NOMO-1 treated with dmso at 0.1 percent for 144 hours (cell line): ENCODE results near the gene HNRNPC.
"Not testable (repeated sequence)": the region's sequence is repeated elsewhere in the genome, so short reads cannot be mapped to it uniquely, and the experiment has no call there.

ENCODE experiments used
- DNase-seq: peaks from one replicate; lab custom pipeline; 2025; ENCODE audit not compliant: unreplicated experiment; lab: John Stamatoyannopoulos, UW

HNRNPC gene

GRCh38 chr14:21272661-21273060 is 3.4 kb upstream of the HNRNPC start:
- not testable (repeated sequence) for DNase-seq

- no peak for DNase-seq
These were observed 508 bp downstream of the HNRNPC start for GRCh38 chr14:21268617-21269251.

- no peak for DNase-seq
These were observed 1.2 kb downstream of the HNRNPC start for GRCh38 chr14:21267886-21268616.

GRCh38 chr14:21267431-21267845 is 1.8 kb downstream of the HNRNPC start:
- DNase-seq = no peak

GRCh38 chr14:21264025-21264801 is 5.0 kb downstream of the HNRNPC start:
- DNase-seq = no peak

- peak; percentile 77 for DNase-seq
These were observed 5.8 kb downstream of the HNRNPC start for GRCh38 chr14:21263284-21264024.

- no peak for DNase-seq
These were observed 6.8 kb downstream of the HNRNPC start for GRCh38 chr14:21262410-21262809.

- DNase-seq = no peak
These were observed 7.4 kb downstream of the HNRNPC start for GRCh38 chr14:21261824-21262223.

GRCh38 chr14:21258889-21259787 is 10.1 kb downstream of the HNRNPC start:
- no peak for DNase-seq

- DNase-seq = no peak
These were observed 11.0 kb downstream of the HNRNPC start for GRCh38 chr14:21258005-21258888.

- no peak for DNase-seq
These were observed 11.8 kb downstream of the HNRNPC start for GRCh38 chr14:21257394-21257909.

- DNase-seq = peak; percentile 21
These were observed 12.5 kb downstream of the HNRNPC start for GRCh38 chr14:21256539-21257393.

- DNase-seq = not testable (repeated sequence)
These were observed 13.2 kb downstream of the HNRNPC start for GRCh38 chr14:21256102-21256447.

GRCh38 chr14:21255385-21256101 is 13.7 kb downstream of the HNRNPC start:
- DNase-seq = no peak

- DNase-seq = no peak
These were observed 17.1 kb downstream of the HNRNPC start for GRCh38 chr14:21252149-21252548.

GRCh38 chr14:21251215-21251614 is 18.0 kb downstream of the HNRNPC start:
- no peak for DNase-seq

- DNase-seq = no peak
These were observed 20.4 kb downstream of the HNRNPC start for GRCh38 chr14:21248739-21249411.
